SK-N-SH treated with all-trans-retinoic acid at 6 μM for 48 hours (cell line): Measurements from ENCODE around the gene TSHZ2.

Experiments
- ESRRG ChIP-seq: fragments of 250-450 bp; sonication (Bioruptor Pico); IDR thresholded peaks from 2 replicates; pipeline ENCODE4 v1.6.1; 2021; ENCODE audit warnings: mild to moderate bottlenecking
- GLIS3 ChIP-seq: fragments of 250-450 bp; sonication (Bioruptor Pico); IDR thresholded peaks from 2 replicates; pipeline ENCODE4 v1.5.0; 2020; ENCODE audit warnings: mild to moderate bottlenecking, moderate library complexity
- TOX ChIP-seq: fragments of 250-450 bp; sonication (Bioruptor Pico); IDR thresholded peaks from 2 replicates; pipeline ENCODE4 v1.8.0; 2021; ENCODE audit warnings: mild to moderate bottlenecking, moderate library complexity, borderline replicate concordance
- ZFP30 ChIP-seq: fragments of 450-650 bp; formaldehyde crosslinking; IDR thresholded peaks from 2 replicates; pipeline ENCODE4 v1.5.0; 2022; ENCODE audit warnings: mild to moderate bottlenecking, moderate library complexity
- TF ChIP-seq, protein P1 (sequence below): fragments of 250-450 bp; sonication (Bioruptor Pico); IDR thresholded peaks from 2 replicates; pipeline ENCODE4 v1.8.0; 2020; ENCODE audit warnings: mild to moderate bottlenecking, moderate library complexity, borderline replicate concordance

GRCh38 chr20:53283597-53283996, 311.4 kb downstream of the TSHZ2 start:
- no peak for TF ChIP-seq GLIS3
- no peak for TF ChIP-seq TOX (CRISPR knock-in tag)
- no peak for TF ChIP-seq ZFP30 (CRISPR knock-in tag)
- no peak for TF ChIP-seq ESRRG (CRISPR knock-in tag)
- TF ChIP-seq, protein P1, sequence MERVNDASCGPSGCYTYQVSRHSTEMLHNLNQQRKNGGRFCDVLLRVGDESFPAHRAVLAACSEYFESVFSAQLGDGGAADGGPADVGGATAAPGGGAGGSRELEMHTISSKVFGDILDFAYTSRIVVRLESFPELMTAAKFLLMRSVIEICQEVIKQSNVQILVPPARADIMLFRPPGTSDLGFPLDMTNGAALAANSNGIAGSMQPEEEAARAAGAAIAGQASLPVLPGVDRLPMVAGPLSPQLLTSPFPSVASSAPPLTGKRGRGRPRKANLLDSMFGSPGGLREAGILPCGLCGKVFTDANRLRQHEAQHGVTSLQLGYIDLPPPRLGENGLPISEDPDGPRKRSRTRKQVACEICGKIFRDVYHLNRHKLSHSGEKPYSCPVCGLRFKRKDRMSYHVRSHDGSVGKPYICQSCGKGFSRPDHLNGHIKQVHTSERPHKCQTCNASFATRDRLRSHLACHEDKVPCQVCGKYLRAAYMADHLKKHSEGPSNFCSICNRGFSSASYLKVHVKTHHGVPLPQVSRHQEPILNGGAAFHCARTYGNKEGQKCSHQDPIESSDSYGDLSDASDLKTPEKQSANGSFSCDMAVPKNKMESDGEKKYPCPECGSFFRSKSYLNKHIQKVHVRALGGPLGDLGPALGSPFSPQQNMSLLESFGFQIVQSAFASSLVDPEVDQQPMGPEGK: no peak
